HCT116 (cell line): ENCODE measurements around the gene CD96. TPM values are rescaled to one million over a fixed set of nuclear protein-coding genes. Genes with fewer than 3 reads are reported as not detected.
"Not testable (repeated sequence)": the region's sequence is repeated elsewhere in the genome, so short reads cannot be mapped to it uniquely, and the experiment has no call there.

ENCODE experiments used
- ATAC-seq: fragments of 200-7000 bp; cut with Tn5 transposase; 2 replicates; pipeline ENCODE4 v1.9.1; 2020; ENCODE audit warnings: mild to moderate bottlenecking, moderate library complexity
- BruUV-seq: library from RNA; stranded (reverse); fragments of 400-500 nt; replicated peaks from 2 replicates; lab custom pipeline; 2021; lab: Mats Ljungman, UMichigan
- CTCF ChIA-PET: fragments of 300-600 bp; sonication (Branson Sonifier 250); formaldehyde crosslinking; loops from one replicate; lab custom pipeline; 2021; ENCODE audit warnings: antibody characterized with exemption; lab: Charles Lee
- POLR2A ChIA-PET: fragments of 300-600, 350-600 bp; sonication (Branson Sonifier 250); formaldehyde crosslinking; loops from one replicate; lab custom pipeline; 2021; ENCODE audit warnings: antibody characterized with exemption; lab: Charles Lee
- RAD21 ChIA-PET, 2 experiments: fragments of 300-600 bp; sonication (Branson Sonifier 250); formaldehyde crosslinking; loops; one replicate each; lab custom pipeline; 2023; ENCODE audit warnings: low total read pairs in 2 of 2; ENCODE audit not compliant: uncharacterized antibody in 2 of 2, unreplicated experiment in 2 of 2, low non-redundant PET in 1 of 2; lab: Charles Lee
- DNase-seq: peaks from one replicate; pipeline ENCODE4 v3.0.0-alpha.2; 2010; ENCODE audit warnings: low read depth, low spot score
- H2AFZ ChIP-seq: fragments of 200-600 bp; shearing (Covaris generic), sonication (generic); 2 replicates; pipeline ENCODE4 v1.6.1; 2017; ENCODE audit warnings: low read depth, mixed run types, mixed read lengths, antibody characterized with exemption, low read length; ENCODE audit not compliant: poor library complexity, severe bottlenecking
- H3K27ac ChIP-seq: 2 replicates; pipeline ENCODE4 v1.5.1; 2012; ENCODE audit warnings: low read depth, low read length
- H3K27me3 ChIP-seq: fragments of 200-600 bp; sonication (generic); 2 replicates; pipeline ENCODE4 v1.6.1; 2016; ENCODE audit warnings: mixed run types, low read length, mixed read lengths; ENCODE audit not compliant: insufficient read depth
- H3K36me3 ChIP-seq, 2 experiments: fragments of 200-500 bp in 1 of 2; fragments of 200-600 bp in 1 of 2; sonication (Bioruptor generic) in 1 of 2; sonication (generic) in 1 of 2; 2 replicates each; pipeline versions ENCODE4 v1.5.1 to v1.6.1; 2014 to 2016; ENCODE audit warnings: low read length in 2 of 2, inconsistent platforms in 1 of 2, mixed read lengths in 1 of 2, mixed run types in 1 of 2; ENCODE audit not compliant: insufficient read depth in 2 of 2, control insufficient read depth in 1 of 2
- H3K4me1 ChIP-seq, 2 experiments: fragments of 200-600 bp in 1 of 2; sonication (generic) in 1 of 2; 2 replicates each; pipeline versions ENCODE4 v1.5.1 to v1.6.1; 2012 to 2017; ENCODE audit warnings: low read length in 2 of 2, inconsistent platforms in 1 of 2, mild to moderate bottlenecking in 1 of 2, mixed read lengths in 1 of 2, mixed run types in 1 of 2, moderate library complexity in 1 of 2; ENCODE audit not compliant: insufficient read depth in 2 of 2, control insufficient read depth in 1 of 2
- H3K4me2 ChIP-seq: fragments of 200-600 bp; sonication (generic); 2 replicates; pipeline ENCODE4 v1.6.1; 2017; ENCODE audit warnings: mixed run types, low read length, mixed read lengths
- H3K4me3 ChIP-seq, 2 experiments: fragments of 200-600 bp in 1 of 2; sonication (generic) in 1 of 2; replicated peaks in 1 of 2; 2 replicates each; pipeline ENCODE4 v1.5.1; 2011 to 2016; ENCODE audit warnings: low read length in 2 of 2, control low read depth in 1 of 2, low read depth in 1 of 2, mild to moderate bottlenecking in 1 of 2, mixed read lengths in 1 of 2, mixed run types in 1 of 2
- H3K79me2 ChIP-seq: fragments of 200-600 bp; sonication (generic); 2 replicates; pipeline ENCODE4 v1.6.1; 2017; ENCODE audit warnings: mild to moderate bottlenecking, mixed run types, low read length, moderate library complexity, mixed read lengths; ENCODE audit not compliant: insufficient read depth
- H3K9ac ChIP-seq: fragments of 200-600 bp; sonication (generic); 2 replicates; pipeline ENCODE4 v1.6.1; 2016; ENCODE audit warnings: low read length, mixed read lengths
- H3K9me2 ChIP-seq: fragments of 200-600 bp; sonication (generic), shearing (Covaris generic); 2 replicates; pipeline ENCODE4 v1.6.1; 2017; ENCODE audit warnings: mixed run types, mild to moderate bottlenecking, moderate library complexity; ENCODE audit not compliant: insufficient read depth
- H3K9me3 ChIP-seq, 2 experiments: fragments of 200-500 bp in 1 of 2; fragments of 200-600 bp in 1 of 2; sonication (Bioruptor generic) in 1 of 2; sonication (generic) in 1 of 2; 2 replicates each; pipeline ENCODE4 v1.6.1; 2014 to 2017; ENCODE audit warnings: low read length in 2 of 2, mixed read lengths in 2 of 2, inconsistent platforms in 1 of 2, low read depth in 1 of 2, mild to moderate bottlenecking in 1 of 2, mixed run types in 1 of 2, moderate library complexity in 1 of 2; ENCODE audit not compliant: control insufficient read depth in 1 of 2, insufficient read depth in 1 of 2
- H4K20me1 ChIP-seq: fragments of 200-600 bp; sonication (generic), shearing (Covaris generic); 2 replicates; pipeline ENCODE4 v1.6.1; 2017; ENCODE audit warnings: mixed run types, mild to moderate bottlenecking, moderate library complexity; ENCODE audit not compliant: insufficient read depth
- ATF3 ChIP-seq: IDR thresholded peaks from 2 replicates; pipeline ENCODE4 v1.6.1; 2012
- CBX3 ChIP-seq: IDR thresholded peaks from 2 replicates; pipeline ENCODE4 v1.6.1; 2012; ENCODE audit warnings: low read depth
- CEBPB ChIP-seq: IDR thresholded peaks from 2 replicates; pipeline ENCODE4 v1.6.1; 2012; ENCODE audit warnings: low read depth
- CTCF ChIP-seq, 3 experiments: fragments of 200-600 bp in 1 of 3; sonication (generic) in 1 of 3; IDR thresholded peaks in 2 of 3; conservative IDR thresholded peaks in 1 of 3; 2 replicates each; pipeline ENCODE4 v1.5.1; 2012 to 2017; ENCODE audit warnings: low read depth in 2 of 3, low read length in 2 of 3, antibody characterized with exemption in 1 of 3, borderline replicate concordance in 1 of 3, control low read depth in 1 of 3, mild to moderate bottlenecking in 1 of 3, mixed read lengths in 1 of 3, mixed run types in 1 of 3, moderate library complexity in 1 of 3; ENCODE audit not compliant: insufficient read depth in 1 of 3
- EGR1 ChIP-seq: IDR thresholded peaks from 2 replicates; pipeline ENCODE4 v1.6.1; 2012; ENCODE audit warnings: low read depth
- EZH2 ChIP-seq: fragments of 200-600 bp; sonication (generic); IDR thresholded peaks from 2 replicates; pipeline ENCODE4 v1.6.1; 2017; ENCODE audit warnings: antibody characterized with exemption, mixed run types
- FOSL1 ChIP-seq: IDR thresholded peaks from 2 replicates; pipeline ENCODE4 v1.6.1; 2012; ENCODE audit warnings: low read depth
- JUND ChIP-seq: IDR thresholded peaks from 2 replicates; pipeline ENCODE4 v1.6.1; 2012
- POLR2AphosphoS5 ChIP-seq: IDR thresholded peaks from 2 replicates; pipeline ENCODE4 v1.6.1; 2011; ENCODE audit warnings: mild to moderate bottlenecking, low read depth, low read length, moderate library complexity
- RAD21 ChIP-seq: IDR thresholded peaks from 2 replicates; pipeline ENCODE4 v1.6.1; 2012; ENCODE audit warnings: low read depth, mild to moderate bottlenecking
- REST ChIP-seq: IDR thresholded peaks from 2 replicates; pipeline ENCODE4 v1.6.1; 2012; ENCODE audit warnings: low read depth
- SRF ChIP-seq: IDR thresholded peaks from 2 replicates; pipeline ENCODE4 v1.6.1; 2012; ENCODE audit warnings: low read depth
- TCF7L2 ChIP-seq: IDR thresholded peaks from 2 replicates; pipeline ENCODE4 v1.7.0; 2011; ENCODE audit warnings: borderline replicate concordance, inconsistent platforms; ENCODE audit not compliant: insufficient read depth, insufficient read length; ENCODE audit errors: extremely low read depth
- ZFX ChIP-seq: fragments of 450-650 bp; IDR thresholded peaks from 2 replicates; pipeline ENCODE4 v1.6.1; 2017
- intact Hi-C: fragments of 100-400 bp; cut with micrococcal nuclease; formaldehyde crosslinking; loops from 2 replicates; pipeline ENCODE4 v1.10.0; 2022
- total RNA-seq: library from RNA; stranded (reverse); gene quantifications from one replicate; pipeline ENCODE4 v1.2.1, GENCODE V29; 2021; ENCODE audit not compliant: unreplicated experiment

The CD96 gene
- total RNA-seq, 1 experiment from 2014 or later: 0.42 TPM

GRCh38 chr3:111621535-111621934 lies 79.5 kb downstream of the CD96 start (continued):
- TF ChIP-seq REST: no peak
- TF ChIP-seq TCF7L2: no peak
- TF ChIP-seq JUND: no peak
- no peak for TF ChIP-seq FOSL1
- peak; percentile 51 for TF ChIP-seq RAD21
- TF ChIP-seq CEBPB: no peak
- no peak for TF ChIP-seq ZFX
- no peak for TF ChIP-seq EGR1
- TF ChIP-seq POLR2AphosphoS5: no peak
- TF ChIP-seq SRF: no peak
- 0 out of 2 replicates have a peak, but pooled peaks have one; percentile 31 for TF ChIP-seq CBX3
- no peak for TF ChIP-seq ATF3
- no peak for TF ChIP-seq EZH2

GRCh38 chr3:111627092-111627491 lies 85.1 kb downstream of the CD96 start:
- TF ChIP-seq JUND: 0 out of 2 replicates have a peak, but pooled peaks have one; percentile 20
- no peak for TF ChIP-seq CTCF (IDR thresholded peaks at IDR 0.05 in 2 of 3, conservative IDR thresholded peaks at IDR 0.05 in 1 of 3; ENCODE audit: borderline replicate concordance in 1 of 3, insufficient read depth in 1 of 3, low read depth in 2 of 3, low read length in 2 of 3)
- no peak overlapping the region for H3K27ac ChIP-seq
- H3K4me3 ChIP-seq: no peak overlapping the region
- DNase-seq (no peak), ATAC-seq (peak; percentile 53)
- no peak overlapping the region for H3K9ac ChIP-seq
- H3K4me1 ChIP-seq: peaks cover 0 to 8% of the 10 kb centered on the region in 2 experiments; a peak in 2 of 4 replicates
- H3K36me3 ChIP-seq: no peaks in the 10 kb centered on the region
- POLR2A ChIA-PET: no interaction called here
- CTCF ChIA-PET: no interaction called here
- 0 out of 2 replicates have a peak overlapping the region, but pooled peaks have one; percentile 18 for H3K4me2 ChIP-seq
- no peaks in the 10 kb centered on the region for H4K20me1 ChIP-seq
- H3K27me3 ChIP-seq: no peaks in the 10 kb centered on the region
- RAD21 ChIA-PET: no interaction called here
- no TSS peak for BruUV-seq
- no peaks in the 10 kb centered on the region for H3K9me3 ChIP-seq
- no peak overlapping the region for H2AFZ ChIP-seq
- intact Hi-C loops: no loop called here
- no peaks in the 10 kb centered on the region for H3K9me2 ChIP-seq
- no peaks in the 10 kb centered on the region for H3K79me2 ChIP-seq

GRCh38 chr3:111629018-111629417 lies 87.0 kb downstream of the CD96 start:
- H2AFZ ChIP-seq, H3K79me2 ChIP-seq, H3K27me3 ChIP-seq, intact Hi-C loops, H3K9ac ChIP-seq, POLR2A ChIA-PET, H3K36me3 ChIP-seq, BruUV-seq, H3K9me2 ChIP-seq, CTCF ChIA-PET, H3K27ac ChIP-seq, H3K4me2 ChIP-seq, ATAC-seq, H3K9me3 ChIP-seq, H3K4me3 ChIP-seq, H4K20me1 ChIP-seq, RAD21 ChIA-PET, DNase-seq, H3K4me1 ChIP-seq: not testable (repeated sequence)
